K562 (cell line): ENCODE results near the gene PFKL. TPM values are rescaled to one million over a fixed set of nuclear protein-coding genes. Genes with fewer than 3 reads are reported as not detected.

Experiments used
- CXXC5 ChIP-seq: fragments of 250-450 bp; sonication (Bioruptor Pico); IDR thresholded peaks from 2 replicates; pipeline ENCODE4 v1.8.0; 2022; ENCODE audit warnings: inconsistent platforms, mild to moderate bottlenecking, moderate library complexity
- FOSL1 ChIP-seq: fragments of 200-800 bp; sonication (Bioruptor generic); conservative IDR thresholded peaks from 2 replicates; pipeline ENCODE4 v1.6.1; 2016; ENCODE audit warnings: missing genetic modification characterization, missing compliant biosample characterization
- NRF1 ChIP-seq, 2 experiments: fragments of 450-650 bp; IDR thresholded peaks in 1 of 2; conservative IDR thresholded peaks in 1 of 2; 2 replicates each; pipeline ENCODE4 v1.6.1; 2014; ENCODE audit warnings: mild to moderate bottlenecking in 2 of 2
- SP1 ChIP-seq: sonication (generic); formaldehyde crosslinking; IDR thresholded peaks from 2 replicates; pipeline ENCODE4 v1.8.1; 2022; ENCODE audit warnings: mild to moderate bottlenecking, missing genetic modification reagents
- ZNF263 ChIP-seq: sonication (generic); formaldehyde crosslinking; IDR thresholded peaks from 2 replicates; pipeline ENCODE4 v1.8.0; 2022; ENCODE audit warnings: mild to moderate bottlenecking, missing genetic modification reagents, borderline replicate concordance
- ZNF436 ChIP-seq: fragments of 250-450, 450-650 bp; sonication (Bioruptor Pico); formaldehyde crosslinking; IDR thresholded peaks from 2 replicates; pipeline ENCODE4 v1.7.0; 2020; ENCODE audit warnings: mild to moderate bottlenecking
- polyA plus RNA-seq, 8 experiments: library from polyadenylated mRNA; depleted of rRNA in 4 of 8; stranded (reverse) in 5 of 8; unstranded in 3 of 8; fragments of >200 nt; fragmentation: Nextera tagmentation in 2 of 8; fragmentation: Illumina TruSeq in 1 of 8; extraction: Ambion mirVana in 2 of 8; extraction: Trizol in 1 of 8; gene quantifications; 2 replicates each; pipeline versions ENCODE4 v1.2.1 to v1.2.3, GENCODE V29; 2011 to 2014; ENCODE audit warnings: inconsistent platforms in 1 of 8, missing spikeins in 1 of 8
- total RNA-seq, 7 experiments: library from RNA; depleted of rRNA in 6 of 7; stranded (reverse); fragments of >200 nt in 6 of 7; fragmentation: Illumina TruSeq in 2 of 7; extraction: Trizol in 2 of 7; gene quantifications; 2 replicates each; pipeline versions ENCODE4 v1.2.1 to v1.2.3, GENCODE V29; 2011 to 2021; ENCODE audit warnings: low replicate concordance in 1 of 7
- TF ChIP-seq, protein P1 (sequence below): fragments of 450-650 bp; IDR thresholded peaks from 2 replicates; pipeline ENCODE4 v1.6.1; 2016; ENCODE audit warnings: mild to moderate bottlenecking, moderate library complexity
- TF ChIP-seq, protein P2 (sequence below): sonication (generic); formaldehyde crosslinking; IDR thresholded peaks from 2 replicates; pipeline ENCODE4 v1.5.0; 2020; ENCODE audit warnings: missing genetic modification reagents

PFKL gene
- total and polyA plus RNA-seq, 9 of the 15 experiments (the other 6 are each of a cell fraction or from before 2014, with no cell fraction given), result 1.1 to 124 (median 45.6) TPM

GRCh38 chr21:44370027-44370735 lies 70.3 kb downstream of the PFKL start (continued):
- TF ChIP-seq, protein P1, sequence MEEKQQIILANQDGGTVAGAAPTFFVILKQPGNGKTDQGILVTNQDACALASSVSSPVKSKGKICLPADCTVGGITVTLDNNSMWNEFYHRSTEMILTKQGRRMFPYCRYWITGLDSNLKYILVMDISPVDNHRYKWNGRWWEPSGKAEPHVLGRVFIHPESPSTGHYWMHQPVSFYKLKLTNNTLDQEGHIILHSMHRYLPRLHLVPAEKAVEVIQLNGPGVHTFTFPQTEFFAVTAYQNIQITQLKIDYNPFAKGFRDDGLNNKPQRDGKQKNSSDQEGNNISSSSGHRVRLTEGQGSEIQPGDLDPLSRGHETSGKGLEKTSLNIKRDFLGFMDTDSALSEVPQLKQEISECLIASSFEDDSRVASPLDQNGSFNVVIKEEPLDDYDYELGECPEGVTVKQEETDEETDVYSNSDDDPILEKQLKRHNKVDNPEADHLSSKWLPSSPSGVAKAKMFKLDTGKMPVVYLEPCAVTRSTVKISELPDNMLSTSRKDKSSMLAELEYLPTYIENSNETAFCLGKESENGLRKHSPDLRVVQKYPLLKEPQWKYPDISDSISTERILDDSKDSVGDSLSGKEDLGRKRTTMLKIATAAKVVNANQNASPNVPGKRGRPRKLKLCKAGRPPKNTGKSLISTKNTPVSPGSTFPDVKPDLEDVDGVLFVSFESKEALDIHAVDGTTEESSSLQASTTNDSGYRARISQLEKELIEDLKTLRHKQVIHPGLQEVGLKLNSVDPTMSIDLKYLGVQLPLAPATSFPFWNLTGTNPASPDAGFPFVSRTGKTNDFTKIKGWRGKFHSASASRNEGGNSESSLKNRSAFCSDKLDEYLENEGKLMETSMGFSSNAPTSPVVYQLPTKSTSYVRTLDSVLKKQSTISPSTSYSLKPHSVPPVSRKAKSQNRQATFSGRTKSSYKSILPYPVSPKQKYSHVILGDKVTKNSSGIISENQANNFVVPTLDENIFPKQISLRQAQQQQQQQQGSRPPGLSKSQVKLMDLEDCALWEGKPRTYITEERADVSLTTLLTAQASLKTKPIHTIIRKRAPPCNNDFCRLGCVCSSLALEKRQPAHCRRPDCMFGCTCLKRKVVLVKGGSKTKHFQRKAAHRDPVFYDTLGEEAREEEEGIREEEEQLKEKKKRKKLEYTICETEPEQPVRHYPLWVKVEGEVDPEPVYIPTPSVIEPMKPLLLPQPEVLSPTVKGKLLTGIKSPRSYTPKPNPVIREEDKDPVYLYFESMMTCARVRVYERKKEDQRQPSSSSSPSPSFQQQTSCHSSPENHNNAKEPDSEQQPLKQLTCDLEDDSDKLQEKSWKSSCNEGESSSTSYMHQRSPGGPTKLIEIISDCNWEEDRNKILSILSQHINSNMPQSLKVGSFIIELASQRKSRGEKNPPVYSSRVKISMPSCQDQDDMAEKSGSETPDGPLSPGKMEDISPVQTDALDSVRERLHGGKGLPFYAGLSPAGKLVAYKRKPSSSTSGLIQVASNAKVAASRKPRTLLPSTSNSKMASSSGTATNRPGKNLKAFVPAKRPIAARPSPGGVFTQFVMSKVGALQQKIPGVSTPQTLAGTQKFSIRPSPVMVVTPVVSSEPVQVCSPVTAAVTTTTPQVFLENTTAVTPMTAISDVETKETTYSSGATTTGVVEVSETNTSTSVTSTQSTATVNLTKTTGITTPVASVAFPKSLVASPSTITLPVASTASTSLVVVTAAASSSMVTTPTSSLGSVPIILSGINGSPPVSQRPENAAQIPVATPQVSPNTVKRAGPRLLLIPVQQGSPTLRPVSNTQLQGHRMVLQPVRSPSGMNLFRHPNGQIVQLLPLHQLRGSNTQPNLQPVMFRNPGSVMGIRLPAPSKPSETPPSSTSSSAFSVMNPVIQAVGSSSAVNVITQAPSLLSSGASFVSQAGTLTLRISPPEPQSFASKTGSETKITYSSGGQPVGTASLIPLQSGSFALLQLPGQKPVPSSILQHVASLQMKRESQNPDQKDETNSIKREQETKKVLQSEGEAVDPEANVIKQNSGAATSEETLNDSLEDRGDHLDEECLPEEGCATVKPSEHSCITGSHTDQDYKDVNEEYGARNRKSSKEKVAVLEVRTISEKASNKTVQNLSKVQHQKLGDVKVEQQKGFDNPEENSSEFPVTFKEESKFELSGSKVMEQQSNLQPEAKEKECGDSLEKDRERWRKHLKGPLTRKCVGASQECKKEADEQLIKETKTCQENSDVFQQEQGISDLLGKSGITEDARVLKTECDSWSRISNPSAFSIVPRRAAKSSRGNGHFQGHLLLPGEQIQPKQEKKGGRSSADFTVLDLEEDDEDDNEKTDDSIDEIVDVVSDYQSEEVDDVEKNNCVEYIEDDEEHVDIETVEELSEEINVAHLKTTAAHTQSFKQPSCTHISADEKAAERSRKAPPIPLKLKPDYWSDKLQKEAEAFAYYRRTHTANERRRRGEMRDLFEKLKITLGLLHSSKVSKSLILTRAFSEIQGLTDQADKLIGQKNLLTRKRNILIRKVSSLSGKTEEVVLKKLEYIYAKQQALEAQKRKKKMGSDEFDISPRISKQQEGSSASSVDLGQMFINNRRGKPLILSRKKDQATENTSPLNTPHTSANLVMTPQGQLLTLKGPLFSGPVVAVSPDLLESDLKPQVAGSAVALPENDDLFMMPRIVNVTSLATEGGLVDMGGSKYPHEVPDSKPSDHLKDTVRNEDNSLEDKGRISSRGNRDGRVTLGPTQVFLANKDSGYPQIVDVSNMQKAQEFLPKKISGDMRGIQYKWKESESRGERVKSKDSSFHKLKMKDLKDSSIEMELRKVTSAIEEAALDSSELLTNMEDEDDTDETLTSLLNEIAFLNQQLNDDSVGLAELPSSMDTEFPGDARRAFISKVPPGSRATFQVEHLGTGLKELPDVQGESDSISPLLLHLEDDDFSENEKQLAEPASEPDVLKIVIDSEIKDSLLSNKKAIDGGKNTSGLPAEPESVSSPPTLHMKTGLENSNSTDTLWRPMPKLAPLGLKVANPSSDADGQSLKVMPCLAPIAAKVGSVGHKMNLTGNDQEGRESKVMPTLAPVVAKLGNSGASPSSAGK, result peak; percentile 17; the same call in 1 of the 2 replicates
- TF ChIP-seq CXXC5 (CRISPR knock-in tag), result 0 out of 2 replicates have a peak, but pooled peaks have one; percentile 14
- TF ChIP-seq, protein P2, sequence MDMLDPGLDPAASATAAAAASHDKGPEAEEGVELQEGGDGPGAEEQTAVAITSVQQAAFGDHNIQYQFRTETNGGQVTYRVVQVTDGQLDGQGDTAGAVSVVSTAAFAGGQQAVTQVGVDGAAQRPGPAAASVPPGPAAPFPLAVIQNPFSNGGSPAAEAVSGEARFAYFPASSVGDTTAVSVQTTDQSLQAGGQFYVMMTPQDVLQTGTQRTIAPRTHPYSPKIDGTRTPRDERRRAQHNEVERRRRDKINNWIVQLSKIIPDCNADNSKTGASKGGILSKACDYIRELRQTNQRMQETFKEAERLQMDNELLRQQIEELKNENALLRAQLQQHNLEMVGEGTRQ (CRISPR knock-in tag), result peak; percentile 65
- TF ChIP-seq NRF1 (conservative IDR thresholded peaks at IDR 0.05 in 1 of 2, IDR thresholded peaks at IDR 0.05 in 1 of 2), result 0 out of 4 replicates have a peak, but pooled peaks of 1 of the 2 experiments have one; percentile 13
- no peak for TF ChIP-seq ZNF436
- no peak for TF ChIP-seq SP1 (CRISPR knock-in tag)
- peak; percentile 51; the same call in 1 of the 2 replicates for TF ChIP-seq FOSL1 (tag)
- peak; percentile 40; the same call in 1 of the 2 replicates for TF ChIP-seq ZNF263 (CRISPR knock-in tag)
